Prostate gland (tissue), 2 donors: ENCODE measurements around the gene DVL1.

Source experiments
- POLR2A ChIP-seq: fragments of 450-650 bp; IDR thresholded peaks from one replicate; pipeline ENCODE4 v1.6.1; 2016; ENCODE audit warnings: antibody characterized with exemption, mild to moderate bottlenecking
- POLR2AphosphoS5 ChIP-seq: sonication (generic); formaldehyde crosslinking; IDR thresholded peaks from one replicate; pipeline ENCODE4 v1.6.1; 2017; ENCODE audit warnings: antibody characterized with exemption
- TF ChIP-seq, protein P1 (sequence below), 4 experiments: fragments of 200-600 bp in 2 of 4; fragments of 450-650 bp in 2 of 4; sonication (generic) in 2 of 4; IDR thresholded peaks; 1 replicate in 3 of 4; 2 replicates in 1 of 4; pipeline ENCODE4 v1.5.1; 2016 to 2019; ENCODE audit warnings: antibody characterized with exemption in 4 of 4, mild to moderate bottlenecking in 2 of 4, moderate library complexity in 2 of 4

DNA sequence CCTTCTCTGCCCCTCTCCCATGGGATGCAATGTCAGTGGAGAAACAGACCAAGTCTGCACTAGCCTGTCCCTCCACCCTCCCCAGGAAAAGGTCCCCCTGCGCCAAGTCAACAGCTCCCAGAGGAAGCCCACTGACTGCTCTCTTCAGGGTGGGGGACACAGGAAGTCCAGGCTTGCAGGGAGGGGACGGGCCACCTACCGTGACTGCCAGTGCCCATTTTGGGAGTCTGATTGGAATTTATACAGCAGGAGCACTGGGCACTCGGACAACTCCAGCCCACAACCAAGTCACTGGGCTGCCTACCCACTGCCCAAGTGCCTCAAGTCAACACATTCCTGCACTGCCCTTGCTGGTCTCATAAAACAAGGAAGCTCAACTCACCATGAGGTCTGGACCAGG is 43.8 kb upstream of the DVL1 start:
- TF ChIP-seq POLR2AphosphoS5 (no peak), POLR2A (no peak)
- TF ChIP-seq, protein P1, sequence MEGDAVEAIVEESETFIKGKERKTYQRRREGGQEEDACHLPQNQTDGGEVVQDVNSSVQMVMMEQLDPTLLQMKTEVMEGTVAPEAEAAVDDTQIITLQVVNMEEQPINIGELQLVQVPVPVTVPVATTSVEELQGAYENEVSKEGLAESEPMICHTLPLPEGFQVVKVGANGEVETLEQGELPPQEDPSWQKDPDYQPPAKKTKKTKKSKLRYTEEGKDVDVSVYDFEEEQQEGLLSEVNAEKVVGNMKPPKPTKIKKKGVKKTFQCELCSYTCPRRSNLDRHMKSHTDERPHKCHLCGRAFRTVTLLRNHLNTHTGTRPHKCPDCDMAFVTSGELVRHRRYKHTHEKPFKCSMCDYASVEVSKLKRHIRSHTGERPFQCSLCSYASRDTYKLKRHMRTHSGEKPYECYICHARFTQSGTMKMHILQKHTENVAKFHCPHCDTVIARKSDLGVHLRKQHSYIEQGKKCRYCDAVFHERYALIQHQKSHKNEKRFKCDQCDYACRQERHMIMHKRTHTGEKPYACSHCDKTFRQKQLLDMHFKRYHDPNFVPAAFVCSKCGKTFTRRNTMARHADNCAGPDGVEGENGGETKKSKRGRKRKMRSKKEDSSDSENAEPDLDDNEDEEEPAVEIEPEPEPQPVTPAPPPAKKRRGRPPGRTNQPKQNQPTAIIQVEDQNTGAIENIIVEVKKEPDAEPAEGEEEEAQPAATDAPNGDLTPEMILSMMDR (IDR thresholded peaks at IDR 0.05), result no peak
